GM18870 (cell line): ENCODE results near the gene GABRB2.

ENCODE experiments used
- ATAC-seq: cut with Tn5 transposase; IDR thresholded peaks from one replicate; pipeline ENCODE4 v1.9.1; 2021; ENCODE audit warnings: moderate library complexity; ENCODE audit not compliant: unreplicated experiment

The GABRB2 gene

DNA sequence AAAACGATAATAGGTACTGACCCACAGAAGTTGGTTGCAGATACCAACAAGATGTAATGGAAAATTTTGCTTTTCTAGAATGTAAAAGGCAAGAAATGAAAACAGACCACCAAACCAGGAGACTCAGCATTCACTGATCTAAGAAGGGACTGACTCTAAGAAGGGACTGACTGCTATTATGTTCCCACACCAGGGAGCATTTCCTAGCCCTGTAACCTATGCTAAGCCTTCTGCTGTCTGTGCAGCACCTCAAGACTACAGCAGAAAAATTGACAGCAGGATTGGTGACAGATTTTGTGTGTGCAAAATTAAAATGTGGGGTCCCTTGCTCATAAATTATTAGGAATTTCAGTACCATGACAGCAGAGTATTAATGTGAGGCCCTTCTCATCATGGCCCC is 154.8 kb downstream of the GABRB2 start:
- no peak for ATAC-seq

DNA sequence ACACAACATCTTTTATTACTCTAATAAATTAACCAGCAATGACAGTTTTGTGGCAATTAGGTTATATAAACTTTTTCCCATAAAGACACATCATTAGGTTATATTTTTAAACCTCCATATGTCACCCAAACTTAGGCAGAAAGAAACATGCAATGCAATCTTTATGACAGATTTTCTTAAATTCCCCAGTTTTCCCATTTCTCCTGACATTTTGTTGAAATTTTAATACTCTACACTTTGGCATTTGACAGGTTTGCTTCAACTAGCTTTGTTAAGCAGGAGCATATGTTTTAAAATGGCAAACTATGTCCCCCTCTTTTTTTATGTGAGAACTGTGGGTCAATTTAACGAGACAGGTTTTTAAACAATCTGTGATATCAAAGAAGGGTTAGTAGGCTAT is 155.5 kb downstream of the GABRB2 start:
- no peak for ATAC-seq

DNA sequence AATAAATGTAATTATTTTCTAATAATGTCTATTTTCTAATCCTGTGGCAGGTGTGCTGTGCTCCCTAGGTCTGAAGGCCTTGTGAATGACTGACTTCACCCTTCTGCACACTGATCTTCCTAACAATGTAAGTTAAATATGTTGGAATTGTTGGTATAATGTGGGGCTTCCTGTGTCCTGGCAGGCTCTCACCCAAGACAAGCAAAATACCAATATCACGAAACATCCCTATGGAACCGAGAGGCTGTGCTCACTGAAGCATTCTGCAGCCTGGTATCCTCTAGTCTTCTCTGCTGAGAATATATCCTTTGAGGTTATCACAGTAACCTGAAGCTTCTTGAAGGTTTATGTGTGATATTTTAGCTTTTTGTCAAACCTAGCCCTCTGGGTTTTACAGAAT is 159.4 kb downstream of the GABRB2 start:
- ATAC-seq = no peak

DNA sequence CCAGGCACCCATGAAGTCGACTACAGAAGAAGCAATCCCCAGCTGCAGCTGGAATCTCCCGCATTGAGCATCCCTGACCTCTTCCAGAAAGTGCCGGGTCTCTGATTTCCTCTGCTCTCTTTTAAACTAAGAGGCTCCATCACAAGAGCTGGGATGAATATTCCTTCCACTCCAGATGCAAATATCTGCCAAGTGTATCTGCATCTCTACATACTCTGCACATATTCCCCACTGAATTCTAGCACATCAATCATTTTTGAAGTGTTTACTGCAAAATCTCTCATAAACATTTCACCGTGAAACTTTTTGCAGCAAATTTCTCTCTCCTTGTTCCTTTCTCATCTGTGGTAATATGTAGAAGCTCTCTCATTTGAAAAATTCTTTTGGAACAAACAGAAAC is 161.5 kb downstream of the GABRB2 start:
- no peak for ATAC-seq

DNA sequence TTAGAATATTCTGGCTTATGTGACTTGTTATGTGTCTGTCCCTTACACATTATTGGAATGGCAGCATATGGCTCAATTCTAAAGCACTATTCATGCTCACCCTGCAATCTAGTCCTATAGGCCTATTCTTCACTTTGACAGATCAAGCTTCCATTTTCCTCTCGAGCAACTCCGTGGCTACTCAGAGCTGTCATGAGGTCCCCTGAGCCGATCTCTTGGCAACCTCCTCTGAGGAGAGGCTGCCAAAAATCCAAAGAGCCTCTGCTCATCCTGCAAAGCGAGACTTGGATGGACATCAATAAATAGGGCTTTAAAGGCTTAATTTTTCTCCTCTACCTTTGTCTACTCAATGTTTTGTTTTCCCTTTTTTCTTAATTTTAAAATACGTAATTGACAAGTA is 163.8 kb downstream of the GABRB2 start:
- ATAC-seq = no peak

DNA sequence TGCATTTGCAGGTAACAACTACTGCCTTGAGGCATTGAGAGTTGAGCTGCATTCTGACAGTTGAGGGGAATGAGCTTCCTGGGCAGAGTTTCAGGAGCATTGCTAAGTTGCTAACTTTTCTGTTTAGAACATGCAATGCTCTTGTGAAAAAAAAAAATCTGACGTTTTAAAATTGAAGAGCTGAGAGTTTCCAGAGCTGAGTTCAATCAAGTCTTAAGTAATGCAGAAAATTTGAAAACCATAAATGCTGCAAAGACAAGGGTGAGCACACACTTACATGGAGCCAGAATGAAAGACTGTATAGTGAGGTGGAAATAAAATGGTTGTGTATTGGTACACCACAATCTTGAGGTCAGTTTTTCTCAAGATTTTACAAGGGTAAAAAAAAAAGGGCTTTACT is 166.0 kb downstream of the GABRB2 start:
- ATAC-seq = no peak

DNA sequence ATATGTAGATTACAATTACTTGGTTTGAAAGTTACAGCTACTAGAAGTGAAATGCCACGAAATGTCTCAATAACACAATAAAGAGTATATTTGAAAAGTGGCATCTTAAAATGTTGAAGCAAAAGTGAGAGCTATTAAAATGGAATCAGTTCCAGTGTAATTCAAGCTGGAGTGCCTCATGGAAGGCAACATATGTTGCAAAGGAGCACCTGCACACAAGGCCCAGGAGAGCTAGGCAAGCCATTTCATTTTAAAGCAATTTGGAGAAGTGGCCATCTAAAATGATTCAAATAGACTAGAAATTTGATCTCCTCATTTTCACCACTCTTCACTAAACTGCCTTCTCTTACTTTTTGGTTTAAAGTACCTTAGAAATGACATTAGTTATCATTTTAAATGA is 167.8 kb downstream of the GABRB2 start:
- ATAC-seq = no peak

DNA sequence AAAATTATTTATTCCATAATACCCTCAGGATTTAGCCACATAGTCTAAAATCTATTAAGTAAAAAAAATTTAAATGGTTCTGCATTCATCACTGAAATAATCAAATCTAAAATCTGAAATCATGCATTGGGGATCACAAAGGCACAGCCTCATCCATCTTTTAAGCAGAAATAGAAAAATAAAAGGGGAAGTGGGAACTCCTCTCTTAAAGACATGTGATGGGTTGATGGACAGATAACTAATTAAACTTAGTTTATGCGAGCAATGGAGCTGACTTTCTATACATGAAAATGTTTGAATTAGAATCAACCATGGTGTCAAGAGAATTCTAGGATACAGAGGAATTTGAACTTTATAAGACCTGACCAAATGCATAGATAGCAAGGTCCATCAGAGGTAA is 170.5 kb downstream of the GABRB2 start:
- no peak for ATAC-seq

DNA sequence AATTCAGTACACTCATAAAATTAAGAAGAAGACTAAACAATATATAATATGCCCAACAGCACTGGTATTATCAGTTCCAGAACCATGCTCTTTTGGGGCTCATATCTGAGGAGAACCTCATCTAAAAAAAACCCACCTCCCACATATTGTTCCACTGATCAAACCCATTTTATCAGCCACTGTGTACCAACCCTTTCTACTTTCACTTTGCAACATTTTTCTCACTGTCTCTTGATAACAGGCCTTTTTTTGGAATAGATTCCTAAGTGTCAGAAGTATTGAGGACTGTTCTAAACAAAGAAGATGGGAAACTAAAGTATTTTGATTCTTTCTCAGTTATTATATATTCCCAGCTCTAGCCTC is 173.2 kb downstream of the GABRB2 start:
- peak; percentile 40 for ATAC-seq

DNA sequence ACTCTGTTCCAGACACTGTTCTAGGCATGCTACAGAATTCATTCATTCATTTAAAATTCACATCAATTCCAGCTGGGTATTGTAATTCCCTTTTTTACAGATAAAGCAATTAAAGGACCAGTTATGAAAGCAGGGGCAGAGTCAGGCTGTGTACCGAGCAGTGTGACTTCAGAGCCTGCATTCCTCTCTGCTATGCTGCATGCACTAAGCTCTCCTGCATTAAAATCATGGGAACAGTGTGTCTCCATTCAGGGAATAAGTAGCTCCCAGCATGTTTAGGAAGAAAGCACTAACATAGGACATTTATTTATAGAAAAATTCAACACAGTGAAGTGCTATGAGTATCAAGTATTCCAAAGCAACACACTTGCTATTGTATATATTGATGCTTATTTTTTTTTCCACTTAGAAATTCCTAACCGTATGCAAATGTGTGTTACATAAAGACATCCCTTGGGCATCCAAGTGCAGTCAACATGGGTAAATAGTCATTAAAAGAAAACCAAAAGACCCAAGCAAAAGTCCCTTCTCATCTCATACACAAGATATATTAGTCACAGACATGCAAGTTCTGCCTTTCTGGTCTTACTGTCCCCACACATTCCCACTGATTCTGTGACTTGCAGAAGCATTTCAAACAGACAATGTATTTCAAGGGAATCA is 173.7 kb downstream of the GABRB2 start:
- peak; percentile 85 for ATAC-seq

DNA sequence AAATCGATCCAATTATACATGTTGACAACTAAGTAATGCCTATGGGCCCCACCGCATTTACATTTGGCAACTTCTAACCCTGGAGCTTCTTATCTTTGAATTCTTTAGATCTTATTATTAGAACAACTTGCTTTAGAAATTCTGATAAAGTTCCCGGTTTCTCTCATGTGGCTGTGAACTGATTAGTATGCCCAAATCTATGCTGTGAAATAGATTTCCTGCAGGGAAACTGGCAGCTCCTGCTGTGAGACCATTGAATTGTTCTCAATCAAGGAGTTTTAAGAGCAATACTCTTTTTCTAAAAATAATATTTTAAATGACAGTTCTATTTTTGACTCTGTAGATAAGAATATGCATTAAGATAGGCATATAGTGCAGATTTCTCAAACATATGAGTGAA is 177.5 kb downstream of the GABRB2 start:
- no peak for ATAC-seq

DNA sequence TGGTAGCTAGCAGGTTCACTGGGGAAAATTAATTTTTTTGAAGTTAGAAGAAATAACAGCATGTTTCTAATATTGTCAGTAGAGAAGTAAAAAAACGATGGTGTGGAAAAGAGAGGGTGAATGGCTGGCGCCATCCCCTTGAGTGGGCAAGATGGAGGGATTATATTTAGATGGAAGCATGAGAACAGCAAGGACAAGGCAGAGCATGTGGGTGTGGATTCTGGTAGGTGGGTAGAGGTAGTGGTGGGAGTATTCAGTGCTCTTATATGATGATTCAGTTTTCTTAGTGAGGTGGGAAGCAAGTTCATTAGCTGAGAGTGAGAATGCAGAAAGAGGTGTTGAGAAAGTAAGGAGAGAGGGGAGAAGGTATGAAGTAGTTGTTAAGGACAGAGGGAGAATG is 188.1 kb downstream of the GABRB2 start:
- ATAC-seq = no peak

DNA sequence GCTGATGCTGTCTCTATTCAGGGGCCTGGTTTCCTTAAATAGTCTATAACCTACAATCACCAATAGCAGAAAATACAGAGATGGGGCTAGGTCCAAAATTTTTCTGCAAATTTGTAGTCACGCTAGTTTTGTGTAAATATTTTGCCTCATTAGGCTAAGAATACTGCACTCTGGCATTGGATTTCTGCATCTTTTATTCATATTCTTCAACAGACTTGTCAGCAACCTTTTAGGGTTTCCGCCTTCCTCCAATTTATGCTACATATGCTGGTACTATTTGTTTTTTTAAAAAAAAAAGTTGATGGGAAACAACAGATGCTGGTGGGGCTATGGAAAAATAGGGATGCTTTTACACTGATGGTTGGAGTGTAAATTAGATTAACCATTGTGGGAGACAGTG is 202.3 kb downstream of the GABRB2 start:
- ATAC-seq = no peak

DNA sequence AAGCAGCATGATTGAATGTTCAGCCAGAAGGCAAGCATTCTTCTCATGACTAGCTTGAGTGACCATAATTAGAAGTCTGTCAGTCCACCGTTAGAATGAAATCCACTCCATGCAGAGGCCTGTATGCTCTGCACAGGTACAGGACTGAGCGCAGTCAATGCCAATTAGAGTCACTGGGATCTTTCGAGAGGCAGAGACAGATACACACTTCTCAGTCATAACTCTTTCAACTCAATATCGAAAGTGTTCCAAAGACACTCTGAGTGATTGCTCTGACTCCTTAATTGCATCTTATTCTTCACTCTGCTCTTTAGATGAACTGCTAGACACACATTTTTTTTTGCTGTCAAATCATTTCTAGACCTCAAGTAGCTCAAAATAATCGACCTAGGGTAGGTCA is 203.6 kb downstream of the GABRB2 start:
- no peak for ATAC-seq

DNA sequence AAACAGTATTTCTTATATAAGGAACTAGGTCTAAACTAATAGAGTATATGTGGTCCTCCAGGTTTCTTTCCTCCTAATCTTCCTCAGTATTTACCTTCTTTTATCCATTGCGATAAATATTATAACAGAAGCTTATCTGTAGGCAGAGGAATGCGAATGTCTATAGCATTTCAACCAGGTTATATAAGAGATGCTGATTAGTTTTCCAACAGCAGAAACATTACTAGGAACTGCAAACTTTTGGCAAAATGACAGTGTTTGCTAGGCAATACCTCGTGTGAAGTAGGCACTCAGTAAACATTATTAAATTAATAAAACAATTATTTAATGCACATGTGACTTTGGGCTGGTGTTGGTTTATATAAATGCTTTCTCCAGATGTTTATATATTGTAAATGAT is 206.5 kb downstream of the GABRB2 start:
- no peak for ATAC-seq

DNA sequence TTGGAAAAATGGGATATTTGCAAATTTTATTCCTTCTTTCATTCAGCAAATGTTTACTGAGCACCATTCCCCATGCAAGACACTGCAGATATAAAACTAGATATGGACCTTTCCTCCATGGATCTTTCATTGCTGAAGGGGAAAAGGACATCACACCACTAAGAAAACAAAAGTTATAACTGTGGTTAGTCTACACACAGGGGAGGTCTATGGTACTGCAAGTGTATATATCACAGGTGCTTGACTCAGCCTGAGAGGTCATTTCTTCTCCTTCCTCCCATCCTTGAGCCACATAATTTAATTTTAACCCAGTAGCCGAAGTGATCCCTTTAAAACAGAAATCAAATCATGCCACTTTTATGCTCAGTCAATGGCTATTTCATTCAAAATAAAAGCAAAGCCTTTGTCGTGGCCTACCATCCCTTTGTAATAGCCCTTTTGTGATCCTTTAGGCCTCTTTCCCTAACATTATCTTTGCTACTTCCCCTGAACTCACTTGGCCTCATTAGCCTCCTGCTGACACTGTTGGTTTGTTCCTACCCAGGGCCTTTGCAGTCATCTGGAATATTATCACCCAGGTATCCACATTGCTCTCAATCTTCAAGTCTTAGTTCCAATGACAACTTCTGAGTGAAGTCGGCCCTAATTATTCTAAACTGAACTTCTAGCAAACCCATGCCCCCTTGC is 213.2 kb downstream of the GABRB2 start:
- no peak for ATAC-seq

DNA sequence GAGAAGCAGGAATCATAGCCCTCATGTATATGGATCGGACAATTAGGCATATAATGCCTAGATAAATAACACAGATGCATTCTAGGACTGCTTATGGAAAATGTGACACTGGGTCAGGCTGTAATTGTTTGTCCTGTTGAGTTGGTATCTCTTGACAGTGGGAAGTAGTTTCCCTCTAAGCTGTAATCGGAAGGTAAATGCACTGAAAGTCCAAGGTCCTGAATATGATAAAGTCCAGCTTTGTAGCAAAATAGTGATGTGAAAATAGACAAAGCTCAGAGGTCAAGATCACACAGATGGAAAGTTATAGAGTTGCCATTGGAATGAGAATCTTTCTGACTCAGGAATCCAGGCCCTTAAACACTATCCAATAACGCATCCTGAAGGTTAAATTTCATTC is 214.2 kb downstream of the GABRB2 start:
- ATAC-seq = no peak

DNA sequence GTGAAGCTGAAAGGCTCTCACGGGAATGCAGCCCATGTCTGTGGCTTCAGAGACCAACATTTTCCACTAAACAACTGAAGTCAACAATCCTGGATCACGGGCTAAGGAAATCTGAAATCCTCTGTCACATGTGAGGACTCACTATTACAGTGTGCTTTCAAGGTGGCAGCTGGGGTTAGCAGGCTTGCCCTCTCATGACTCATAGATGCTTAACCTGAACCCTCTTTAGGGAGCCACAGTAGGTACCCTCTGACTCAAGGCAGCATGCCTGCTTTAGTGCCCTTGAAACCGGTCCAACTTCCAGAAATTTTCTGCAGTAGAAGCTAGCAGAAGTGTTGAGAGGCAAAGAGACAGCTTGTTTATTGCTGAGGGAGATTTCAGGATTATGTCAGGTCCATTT is 232.5 kb downstream of the GABRB2 start:
- no peak for ATAC-seq

DNA sequence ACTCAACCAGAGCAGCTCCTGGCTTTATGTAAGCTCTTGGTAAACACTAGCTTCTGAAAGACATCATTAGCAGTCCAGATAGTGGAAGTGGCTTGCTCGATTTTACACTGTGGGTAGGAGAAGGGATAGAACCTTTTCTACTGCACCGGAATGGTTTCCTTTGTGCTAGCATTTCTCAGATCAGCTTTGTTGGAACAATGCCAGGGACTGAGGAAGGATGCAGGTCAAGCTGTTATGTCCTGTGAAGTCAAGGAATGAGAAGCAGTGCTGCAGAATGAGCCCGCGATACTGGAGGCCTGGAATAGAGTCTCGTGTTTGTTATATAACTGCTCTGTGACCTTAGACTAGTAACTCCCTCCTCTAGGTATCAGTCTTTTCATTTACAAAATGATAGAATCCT is 233.6 kb downstream of the GABRB2 start:
- ATAC-seq = no peak

DNA sequence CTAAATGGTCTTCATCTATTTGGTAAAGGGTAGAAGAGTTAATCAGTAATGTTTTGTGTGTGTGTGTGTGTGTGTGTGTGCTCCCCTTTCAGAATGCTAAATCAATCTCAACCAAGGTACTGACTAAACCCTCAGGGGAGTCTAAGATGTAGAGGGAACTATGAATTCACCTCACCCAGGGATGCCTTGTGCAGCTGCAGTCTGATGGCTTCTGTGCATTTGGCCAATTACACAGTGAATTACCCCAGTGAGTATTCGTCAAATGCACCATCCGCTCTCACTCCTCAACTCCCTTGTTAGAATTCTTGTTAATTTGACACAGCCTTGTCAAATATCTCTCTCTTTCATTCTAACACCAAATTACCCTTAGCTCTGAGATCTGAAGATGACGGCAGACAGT is 234.6 kb downstream of the GABRB2 start:
- peak; percentile 28 for ATAC-seq

DNA sequence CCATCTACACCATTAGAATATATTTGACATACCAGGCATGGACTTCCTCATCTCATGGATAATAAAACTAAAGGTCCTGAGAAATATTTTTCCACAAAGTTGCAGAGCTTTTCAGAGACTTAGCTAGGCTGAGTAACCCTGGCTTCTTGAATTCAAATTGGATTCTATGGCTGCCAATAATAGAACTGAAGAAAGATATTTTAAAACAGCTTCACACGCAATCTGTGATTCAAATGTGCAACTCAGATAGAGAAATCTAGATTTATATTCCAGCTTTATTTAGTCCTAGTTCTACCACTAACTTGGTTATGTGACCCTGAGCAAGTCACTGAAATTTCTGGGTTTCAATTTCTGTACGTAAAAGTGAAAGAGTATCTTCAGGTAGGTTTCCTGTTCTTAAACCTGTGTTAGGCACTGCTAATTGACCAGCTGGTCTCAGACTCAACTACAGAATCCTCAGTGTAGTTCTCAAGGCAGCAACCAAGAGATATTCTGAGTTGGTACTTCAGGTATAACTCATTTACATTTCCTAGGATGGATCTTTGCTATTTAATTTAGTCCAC is 235.3 kb downstream of the GABRB2 start:
- peak; percentile 97 for ATAC-seq

DNA sequence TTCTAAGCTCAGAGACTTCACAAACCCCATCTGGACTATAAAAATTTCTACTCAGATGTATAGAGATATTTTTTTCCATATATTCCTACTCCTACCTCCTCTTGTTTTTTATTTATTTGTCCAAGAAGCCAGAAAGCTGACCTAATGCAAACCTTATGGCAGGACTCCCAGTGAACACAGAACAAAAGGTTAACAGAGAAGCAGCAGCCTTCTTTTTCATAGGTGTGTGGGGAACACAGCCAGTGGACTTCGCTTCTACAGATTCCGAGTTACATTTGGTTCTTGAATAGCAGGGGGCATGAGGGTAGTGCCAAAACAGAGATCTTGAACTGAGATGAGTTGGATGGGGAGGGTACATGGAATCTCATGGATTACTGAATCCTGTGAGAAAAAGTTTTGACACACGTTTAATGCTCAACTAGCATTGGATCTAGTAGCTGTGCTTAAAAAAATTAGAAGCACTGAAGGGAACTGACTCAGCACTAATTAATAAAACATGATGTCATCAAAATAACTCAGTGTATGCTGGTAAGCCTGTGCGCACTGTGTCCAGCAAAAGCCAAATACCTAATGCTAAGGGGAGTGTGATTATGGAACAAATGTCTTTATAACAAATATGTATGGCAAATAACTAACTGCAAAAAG is 240.1 kb downstream of the GABRB2 start:
- ATAC-seq = no peak
